HEK293T (cell line): ENCODE results near the gene MUCL3.
"Not testable (repeated sequence)": the region's sequence is repeated elsewhere in the genome, so short reads cannot be mapped to it uniquely, and the experiment has no call there.

Source experiments
- CTCF ChIA-PET: fragments of 350-600 bp; formaldehyde crosslinking; extraction: SDS; loops from one replicate; lab custom pipeline; 2021; ENCODE audit warnings: antibody characterized with exemption, inconsistent platforms; lab: Yijun Ruan, JAX
- POLR2A ChIA-PET: fragments of 350-600 bp; formaldehyde crosslinking; extraction: SDS; loops from one replicate; lab custom pipeline; 2020; ENCODE audit warnings: antibody characterized with exemption, inconsistent platforms; lab: Yijun Ruan, JAX
- DNase-seq: peaks from one replicate; pipeline ENCODE4 v3.0.0; 2012; ENCODE audit warnings: mixed read lengths; ENCODE audit errors: extremely low spot score
- ARNT ChIP-seq: fragments of 450-650 bp; IDR thresholded peaks from 2 replicates; pipeline ENCODE4 v1.6.1; 2017; ENCODE audit warnings: mild to moderate bottlenecking
- BHLHE40 ChIP-seq: fragments of 450-650 bp; IDR thresholded peaks from 2 replicates; pipeline ENCODE4 v1.6.1; 2016; ENCODE audit warnings: mild to moderate bottlenecking, moderate library complexity, borderline replicate concordance
- CTBP1 ChIP-seq: fragments of 450-650 bp; IDR thresholded peaks from 2 replicates; pipeline ENCODE4 v1.6.1; 2016; ENCODE audit warnings: borderline replicate concordance
- ELF4 ChIP-seq: fragments of 450-650 bp; IDR thresholded peaks from 2 replicates; pipeline ENCODE4 v1.6.1; 2017; ENCODE audit warnings: antibody characterized with exemption
- FOXA1 ChIP-seq: fragments of 450-650 bp; IDR thresholded peaks from 2 replicates; pipeline ENCODE4 v1.6.1; 2016; ENCODE audit warnings: mild to moderate bottlenecking
- FOXK2 ChIP-seq: fragments of 450-650 bp; IDR thresholded peaks from 2 replicates; pipeline ENCODE4 v1.6.1; 2016; ENCODE audit warnings: mild to moderate bottlenecking
- FOXM1 ChIP-seq: fragments of 450-650 bp; IDR thresholded peaks from 2 replicates; pipeline ENCODE4 v1.6.1; 2017; ENCODE audit warnings: mild to moderate bottlenecking, borderline replicate concordance
- HDGF ChIP-seq: fragments of 450-650 bp; IDR thresholded peaks from 2 replicates; pipeline ENCODE4 v1.6.1; 2017; ENCODE audit warnings: antibody characterized with exemption, borderline replicate concordance
- L3MBTL2 ChIP-seq: fragments of 450-650 bp; conservative IDR thresholded peaks from 2 replicates; pipeline ENCODE4 v1.6.1; 2016; ENCODE audit warnings: mild to moderate bottlenecking
- LEF1 ChIP-seq: fragments of 450-650 bp; IDR thresholded peaks from 2 replicates; pipeline ENCODE4 v1.6.1; 2017; ENCODE audit warnings: mild to moderate bottlenecking, borderline replicate concordance
- NFRKB ChIP-seq: fragments of 450-650 bp; IDR thresholded peaks from 2 replicates; pipeline ENCODE4 v1.6.1; 2016; ENCODE audit warnings: mild to moderate bottlenecking, moderate library complexity
- PKNOX1 ChIP-seq: fragments of 450-650 bp; IDR thresholded peaks from 2 replicates; pipeline ENCODE4 v1.6.1; 2016
- SP1 ChIP-seq: fragments of 450-650 bp; IDR thresholded peaks from 2 replicates; pipeline ENCODE4 v1.6.1; 2017
- SUZ12 ChIP-seq: fragments of 450-650 bp; IDR thresholded peaks from 2 replicates; pipeline ENCODE4 v1.6.1; 2016; ENCODE audit warnings: mild to moderate bottlenecking
- TARDBP ChIP-seq: fragments of 450-650 bp; IDR thresholded peaks from 2 replicates; pipeline ENCODE4 v1.6.1; 2016
- ZNF384 ChIP-seq: fragments of 450-650 bp; IDR thresholded peaks from 2 replicates; pipeline ENCODE4 v1.6.1; 2016

MUCL3 gene

GRCh38 chr6:30966154-30966553 lies 25.4 kb downstream of the MUCL3 start:
- POLR2A ChIA-PET = no interaction called here
- CTCF ChIA-PET = no interaction called here
- DNase-seq = no peak
- TF ChIP-seq FOXA1 = no peak
- TF ChIP-seq HDGF = no peak
- no peak for TF ChIP-seq FOXK2
- TF ChIP-seq NFRKB = no peak
- no peak for TF ChIP-seq SUZ12
- no peak for TF ChIP-seq LEF1
- no peak for TF ChIP-seq ELF4
- TF ChIP-seq CTBP1 = no peak
- TF ChIP-seq ZNF384 = no peak
- no peak for TF ChIP-seq ARNT
- no peak for TF ChIP-seq SP1
- no peak for TF ChIP-seq PKNOX1
- TF ChIP-seq FOXM1 = no peak
- TF ChIP-seq TARDBP = no peak
- no peak for TF ChIP-seq L3MBTL2
- TF ChIP-seq BHLHE40 = no peak

GRCh38 chr6:30969171-30969570 lies 28.4 kb downstream of the MUCL3 start:
- CTCF ChIA-PET = interaction anchor here (1.1 kb wide), 2 partner anchors 13 to 54 kb away, joined by 3 read pairs; no protein-coding TSS in a partner anchor
- DNase-seq, POLR2A ChIA-PET: not testable (repeated sequence)

GRCh38 chr6:30970946-30971345 lies 30.2 kb downstream of the MUCL3 start:
- ChIA-PET CTCF (no interaction called here), POLR2A (no interaction called here)
- DNase-seq = no peak
- TF ChIP-seq SUZ12 (no peak), ELF4 (no peak), ARNT (no peak), SP1 (no peak), ZNF384 (no peak), BHLHE40 (no peak), L3MBTL2 (no peak), TARDBP (no peak), PKNOX1 (no peak), FOXA1 (no peak), FOXM1 (no peak), NFRKB (no peak), FOXK2 (no peak), CTBP1 (no peak), LEF1 (no peak), HDGF (no peak)

- TF ChIP-seq FOXA1 (no peak), SUZ12 (no peak), LEF1 (no peak), HDGF (no peak), SP1 (no peak), FOXM1 (no peak), ARNT (no peak), CTBP1 (no peak)
- DNase-seq = no peak
- CTCF ChIA-PET = interaction anchor here (0.6 kb wide), 1 partner anchor 14 kb away, joined by 8 read pairs; no protein-coding TSS in a partner anchor
- POLR2A ChIA-PET = interaction anchor here (1.6 kb wide), 1 partner anchor 17 kb away, joined by 3 read pairs; no protein-coding TSS in a partner anchor
Observed at GRCh38 chr6:30972816-30973215, 32.0 kb downstream of the MUCL3 start.

GRCh38 chr6:30974490-30975252 lies 33.9 kb downstream of the MUCL3 start:
- POLR2A ChIA-PET = no interaction called here
- DNase-seq = no peak
- CTCF ChIA-PET = interaction anchor here (0.6 kb wide), 2 partner anchors 29 to 41 kb away, joined by 3 read pairs; no protein-coding TSS in a partner anchor
- no peak for TF ChIP-seq FOXA1
- TF ChIP-seq SUZ12 = no peak
- no peak for TF ChIP-seq LEF1
- no peak for TF ChIP-seq TARDBP
- TF ChIP-seq BHLHE40 = no peak
- TF ChIP-seq ELF4 = no peak
- no peak for TF ChIP-seq PKNOX1
- TF ChIP-seq SP1 = no peak
- no peak for TF ChIP-seq ARNT
- TF ChIP-seq NFRKB = no peak
- no peak for TF ChIP-seq CTBP1
- no peak for TF ChIP-seq FOXM1
- no peak for TF ChIP-seq L3MBTL2

GRCh38 chr6:30979141-30979540 lies 38.4 kb downstream of the MUCL3 start:
- TF ChIP-seq BHLHE40 (no peak), SUZ12 (no peak), FOXA1 (no peak), PKNOX1 (no peak), HDGF (no peak), L3MBTL2 (no peak), SP1 (no peak), NFRKB (no peak), TARDBP (no peak)
- DNase-seq = no peak
- POLR2A ChIA-PET = no interaction called here
- CTCF ChIA-PET = no interaction called here
